ENCODE data around the gene TJP3.

The TJP3 gene

DNA sequence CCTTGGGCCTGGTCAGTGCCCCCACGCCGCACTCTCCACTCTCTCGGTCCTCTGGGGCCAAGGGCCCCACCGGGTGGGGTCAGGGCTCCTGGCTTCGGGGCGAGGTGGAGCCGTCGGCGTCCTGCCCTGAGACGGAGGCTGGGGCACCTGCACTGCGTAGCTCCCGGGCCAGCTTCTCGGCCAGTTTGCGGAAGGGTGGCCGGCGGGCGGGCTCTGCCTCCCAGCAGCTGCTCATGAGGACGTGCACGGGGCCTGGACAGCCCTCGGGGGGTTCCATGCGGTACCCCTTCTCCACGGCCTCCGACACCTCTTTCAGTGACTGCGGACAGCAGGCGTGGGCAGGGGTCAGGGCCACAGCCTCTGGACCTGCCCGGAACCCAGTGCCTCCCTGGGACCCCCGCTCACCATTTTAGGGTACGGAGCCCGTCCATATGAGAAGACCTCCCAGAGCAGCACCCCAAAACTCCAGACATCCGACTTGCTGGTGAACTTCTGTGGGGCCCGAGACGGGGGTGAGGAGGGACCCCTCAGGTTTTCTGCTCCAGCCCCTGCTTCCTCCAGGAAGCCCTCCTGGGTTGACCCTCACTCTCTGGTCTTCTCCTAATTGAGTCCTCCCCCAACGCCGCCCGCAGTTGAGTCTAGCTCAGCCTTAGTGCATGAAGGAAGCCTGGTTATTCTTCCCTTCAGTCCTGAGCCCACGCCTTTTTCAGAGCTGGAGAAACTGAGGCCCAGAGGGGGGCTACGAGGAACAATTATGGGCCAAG, 70.1 kb downstream of the TJP3 start:
- TF ChIP-seq CTCF (conservative IDR thresholded peaks at IDR 0.05; ENCODE audit: low read depth, low read length), result no peak
- DNase-seq (ENCODE audit: low read depth), result no peak
- no peak overlapping the region for H3K4me3 ChIP-seq (ENCODE audit: low read depth, low read length)

GRCh38 chr19:3778899-3779723, 70.9 kb downstream of the TJP3 start:
- no peak for DNase-seq (ENCODE audit: low read depth)
- no peak overlapping the region for H3K4me3 ChIP-seq (ENCODE audit: low read depth, low read length)
- TF ChIP-seq CTCF (conservative IDR thresholded peaks at IDR 0.05; ENCODE audit: low read depth, low read length), result no peak

DNA sequence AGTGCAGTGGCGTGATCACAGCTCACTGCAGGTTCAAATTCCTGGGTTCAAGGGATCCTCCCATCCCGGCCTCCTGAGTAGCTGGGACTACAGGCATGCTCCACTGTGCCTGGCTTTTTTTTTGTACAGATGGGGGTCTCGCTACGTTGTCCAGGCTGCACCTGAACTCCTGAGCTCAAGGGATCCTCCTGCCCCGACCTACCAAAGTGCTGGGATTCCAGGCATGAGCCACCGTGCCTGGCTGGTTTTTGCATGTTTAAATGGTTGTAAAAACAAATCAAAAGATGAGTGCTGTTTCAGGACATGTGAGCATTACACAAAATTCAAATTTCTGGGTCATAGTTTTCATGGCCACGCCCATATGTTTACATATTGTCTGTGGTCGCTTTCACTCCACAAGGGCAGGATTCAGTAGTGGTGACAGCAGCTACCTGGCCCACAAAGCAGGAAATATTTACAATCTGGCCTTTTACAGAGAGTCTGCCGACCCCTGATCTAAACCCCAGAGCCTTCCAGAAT, 72.7 kb downstream of the TJP3 start:
- no peak for TF ChIP-seq CTCF (conservative IDR thresholded peaks at IDR 0.05; ENCODE audit: low read depth, low read length)
- DNase-seq (ENCODE audit: low read depth), result no peak
- H3K4me3 ChIP-seq (ENCODE audit: low read depth, low read length), result no peak overlapping the region

DNA sequence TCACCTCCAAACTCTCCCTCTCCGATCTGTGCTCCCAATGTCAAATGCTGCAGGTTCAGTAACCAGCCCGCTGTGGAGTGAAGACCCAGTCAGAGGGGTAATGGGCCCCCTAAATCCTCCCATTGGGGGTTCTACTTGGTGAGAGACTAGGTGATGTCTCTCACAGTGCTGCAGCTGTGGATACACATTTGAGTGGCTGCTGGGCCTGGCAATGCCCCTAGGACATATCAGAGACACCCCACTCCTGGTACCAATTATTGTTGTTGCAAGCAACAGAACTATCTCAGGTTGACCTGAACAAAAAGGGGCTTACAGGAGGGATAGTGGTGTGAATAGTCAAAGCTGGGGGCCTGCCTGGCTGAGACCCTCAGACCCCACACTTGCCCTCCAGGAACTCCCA, 73.4 kb downstream of the TJP3 start:
- TF ChIP-seq CTCF (conservative IDR thresholded peaks at IDR 0.05; ENCODE audit: low read depth, low read length), result no peak
- H3K4me3 ChIP-seq (ENCODE audit: low read depth, low read length), result no peak overlapping the region
- DNase-seq (ENCODE audit: low read depth), result no peak

- no peak for TF ChIP-seq CTCF (conservative IDR thresholded peaks at IDR 0.05; ENCODE audit: low read depth, low read length)
- H3K4me3 ChIP-seq (ENCODE audit: low read depth, low read length), result no peak overlapping the region
- no peak for DNase-seq (ENCODE audit: low read depth)
Observed at GRCh38 chr19:3782330-3782729, 74.1 kb downstream of the TJP3 start.

DNA sequence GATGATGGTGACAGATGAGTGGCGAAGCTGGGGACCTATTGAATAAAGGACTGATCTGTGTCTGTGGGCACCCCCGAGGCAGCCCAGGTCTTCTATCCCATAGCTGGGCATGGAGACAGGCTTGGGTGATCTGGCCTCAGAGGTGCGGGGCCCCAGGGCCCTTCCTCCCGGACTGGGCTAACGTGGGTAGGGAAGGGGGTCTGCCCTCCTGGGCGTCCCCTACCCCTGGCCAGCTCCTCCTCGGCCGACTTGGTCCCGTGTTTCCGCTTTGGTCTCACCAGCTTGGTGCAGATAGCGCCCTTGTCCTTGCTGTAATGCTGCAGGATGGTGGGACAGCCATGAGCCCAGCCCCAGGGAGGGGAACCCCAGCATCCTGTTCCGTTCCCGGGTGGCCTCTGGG, 74.7 kb downstream of the TJP3 start:
- no peak for TF ChIP-seq CTCF (conservative IDR thresholded peaks at IDR 0.05; ENCODE audit: low read depth, low read length)
- no peak for DNase-seq (ENCODE audit: low read depth)
- no peak overlapping the region for H3K4me3 ChIP-seq (ENCODE audit: low read depth, low read length)

All from choroid plexus epithelial cell (primary cell).